Measurements from ENCODE around the gene SLC25A44. TPM values are rescaled to one million over a fixed set of nuclear protein-coding genes. Genes with fewer than 3 reads are reported as not detected.
A peak's percentile ranks its signal among the peaks of the same experiment; 100 is the strongest.
"Not testable (repeated sequence)": the region's sequence is repeated elsewhere in the genome, so short reads cannot be mapped to it uniquely, and the experiment has no call there.

SLC25A44 gene
- total RNA-seq, 1 donor from 2014 or later, result 22.0 TPM

DNA sequence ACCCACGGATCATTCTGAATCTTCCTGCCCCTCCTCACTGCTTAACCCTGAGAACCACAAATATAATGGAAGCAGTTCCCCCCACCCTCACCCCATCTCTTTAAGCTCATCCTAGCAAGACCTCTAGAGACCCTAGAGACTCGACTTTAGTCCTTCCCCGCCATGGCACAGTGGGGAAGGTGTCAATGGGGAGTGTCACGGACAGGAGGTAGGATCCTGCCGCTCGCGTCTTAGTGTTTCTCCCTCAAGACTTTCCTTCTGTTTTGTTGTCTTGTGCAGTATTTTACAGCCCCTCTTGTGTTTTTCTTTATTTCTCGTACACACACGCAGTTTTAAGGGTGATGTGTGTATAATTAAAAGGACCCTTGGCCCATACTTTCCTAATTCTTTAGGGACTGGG lies 18.2 kb downstream of the SLC25A44 start:
- H3K4me3 Mint-ChIP-seq (ENCODE audit: unreplicated experiment), result peak overlapping the region; percentile 95
- H3K27ac Mint-ChIP-seq (ENCODE audit: unreplicated experiment), result peak overlapping the region; percentile 98
- H3K27me3 Mint-ChIP-seq (ENCODE audit: unreplicated experiment), result peaks cover 10% of the 10 kb centered on the region
- TF ChIP-seq, protein P1, sequence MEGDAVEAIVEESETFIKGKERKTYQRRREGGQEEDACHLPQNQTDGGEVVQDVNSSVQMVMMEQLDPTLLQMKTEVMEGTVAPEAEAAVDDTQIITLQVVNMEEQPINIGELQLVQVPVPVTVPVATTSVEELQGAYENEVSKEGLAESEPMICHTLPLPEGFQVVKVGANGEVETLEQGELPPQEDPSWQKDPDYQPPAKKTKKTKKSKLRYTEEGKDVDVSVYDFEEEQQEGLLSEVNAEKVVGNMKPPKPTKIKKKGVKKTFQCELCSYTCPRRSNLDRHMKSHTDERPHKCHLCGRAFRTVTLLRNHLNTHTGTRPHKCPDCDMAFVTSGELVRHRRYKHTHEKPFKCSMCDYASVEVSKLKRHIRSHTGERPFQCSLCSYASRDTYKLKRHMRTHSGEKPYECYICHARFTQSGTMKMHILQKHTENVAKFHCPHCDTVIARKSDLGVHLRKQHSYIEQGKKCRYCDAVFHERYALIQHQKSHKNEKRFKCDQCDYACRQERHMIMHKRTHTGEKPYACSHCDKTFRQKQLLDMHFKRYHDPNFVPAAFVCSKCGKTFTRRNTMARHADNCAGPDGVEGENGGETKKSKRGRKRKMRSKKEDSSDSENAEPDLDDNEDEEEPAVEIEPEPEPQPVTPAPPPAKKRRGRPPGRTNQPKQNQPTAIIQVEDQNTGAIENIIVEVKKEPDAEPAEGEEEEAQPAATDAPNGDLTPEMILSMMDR (IDR thresholded peaks at IDR 0.05; ENCODE audit: unreplicated experiment), result no peak
- peaks cover 9% of the 10 kb centered on the region for H3K4me1 Mint-ChIP-seq (ENCODE audit: unreplicated experiment)
- H3K9me3 Mint-ChIP-seq (ENCODE audit: unreplicated experiment), result no peaks in the 10 kb centered on the region
- DNase-seq (ENCODE audit: low spot score), result no peak
- peaks cover 23% of the 10 kb centered on the region for H3K36me3 Mint-ChIP-seq (ENCODE audit: low read depth, unreplicated experiment)

DNA sequence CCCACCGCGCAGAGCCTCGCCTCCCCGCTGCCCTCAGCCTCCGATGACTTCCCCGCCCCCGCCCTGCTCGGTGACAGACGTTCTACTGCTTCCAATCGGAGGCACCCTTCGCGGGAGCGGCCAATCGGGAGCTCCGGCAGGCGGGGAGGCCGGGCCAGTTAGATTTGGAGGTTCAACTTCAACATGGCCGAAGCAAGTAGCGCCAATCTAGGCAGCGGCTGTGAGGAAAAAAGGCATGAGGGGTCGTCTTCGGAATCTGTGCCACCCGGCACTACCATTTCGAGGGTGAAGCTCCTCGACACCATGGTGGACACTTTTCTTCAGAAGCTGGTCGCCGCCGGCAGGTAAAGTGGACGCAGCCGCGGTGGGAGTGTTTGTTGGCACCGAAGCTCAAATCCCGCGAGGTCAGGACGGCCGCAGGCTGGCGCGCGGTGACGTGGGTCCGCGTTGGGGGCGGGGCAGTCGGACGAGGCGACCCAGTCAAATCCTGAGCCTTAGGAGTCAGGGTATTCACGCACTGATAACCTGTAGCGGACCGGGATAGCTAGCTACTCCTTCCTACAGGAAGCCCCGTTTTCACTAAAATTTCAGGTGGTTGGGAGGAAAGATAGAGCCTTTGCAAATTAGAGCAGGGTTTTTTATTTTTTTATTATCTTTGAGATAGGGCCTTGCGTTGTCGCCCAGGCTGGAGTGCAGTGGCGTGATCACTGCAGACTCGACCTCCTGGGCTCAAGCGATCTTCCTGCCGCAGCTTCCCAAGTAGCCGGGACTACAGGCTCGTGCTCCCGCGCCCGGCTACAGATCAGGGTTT lies 19.1 kb downstream of the SLC25A44 start, which contains the start of gene PMF1:
TSS of gene PMF1 (plus strand) at position 175 of the 811 bp plus-strand sequence. CDS start at position 184, 9 bp downstream.
- peaks cover 9% of the 10 kb centered on the region for H3K4me1 Mint-ChIP-seq (ENCODE audit: unreplicated experiment)
- peaks cover 9% of the 10 kb centered on the region for H3K27me3 Mint-ChIP-seq (ENCODE audit: unreplicated experiment)
- peak; percentile 94 for DNase-seq (ENCODE audit: low spot score)
- TF ChIP-seq, protein P1 (IDR thresholded peaks at IDR 0.05; ENCODE audit: unreplicated experiment), result no peak
- H3K27ac Mint-ChIP-seq (ENCODE audit: unreplicated experiment), result peak within 1 kb of the TSS; percentile 98
- H3K36me3 Mint-ChIP-seq (ENCODE audit: low read depth, unreplicated experiment), result peaks cover 17% of the 10 kb centered on the region
- H3K9me3 Mint-ChIP-seq (ENCODE audit: unreplicated experiment), result no peaks in the 10 kb centered on the region
- peak within 1 kb of the TSS; percentile 95 for H3K4me3 Mint-ChIP-seq (ENCODE audit: unreplicated experiment)

DNA sequence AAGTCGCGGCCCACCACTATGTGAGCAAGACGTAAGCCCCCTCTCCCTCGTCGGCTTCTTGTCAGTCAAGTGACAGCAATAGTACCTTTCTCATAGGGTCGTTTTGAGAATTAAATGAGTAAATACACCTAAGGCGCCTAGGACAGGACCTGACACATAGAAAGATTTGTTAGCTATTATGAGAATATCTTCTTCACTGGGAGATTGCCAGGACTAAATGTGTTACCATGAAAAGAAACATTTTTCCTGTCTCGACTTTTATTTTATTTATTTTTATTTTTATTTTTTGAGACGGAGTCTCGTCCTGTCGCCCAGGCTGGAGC lies 19.7 kb downstream of the SLC25A44 start:
- TF ChIP-seq, protein P1 (IDR thresholded peaks at IDR 0.05; ENCODE audit: unreplicated experiment), result no peak
- peak overlapping the region; percentile 98 for H3K27ac Mint-ChIP-seq (ENCODE audit: unreplicated experiment)
- peaks cover 9% of the 10 kb centered on the region for H3K4me1 Mint-ChIP-seq (ENCODE audit: unreplicated experiment)
- DNase-seq (ENCODE audit: low spot score), result no peak
- H3K9me3 Mint-ChIP-seq (ENCODE audit: unreplicated experiment), result no peaks in the 10 kb centered on the region
- H3K27me3 Mint-ChIP-seq (ENCODE audit: unreplicated experiment), result peaks cover 9% of the 10 kb centered on the region
- H3K4me3 Mint-ChIP-seq (ENCODE audit: unreplicated experiment), result peak overlapping the region; percentile 95
- peaks cover 14% of the 10 kb centered on the region for H3K36me3 Mint-ChIP-seq (ENCODE audit: low read depth, unreplicated experiment)

DNA sequence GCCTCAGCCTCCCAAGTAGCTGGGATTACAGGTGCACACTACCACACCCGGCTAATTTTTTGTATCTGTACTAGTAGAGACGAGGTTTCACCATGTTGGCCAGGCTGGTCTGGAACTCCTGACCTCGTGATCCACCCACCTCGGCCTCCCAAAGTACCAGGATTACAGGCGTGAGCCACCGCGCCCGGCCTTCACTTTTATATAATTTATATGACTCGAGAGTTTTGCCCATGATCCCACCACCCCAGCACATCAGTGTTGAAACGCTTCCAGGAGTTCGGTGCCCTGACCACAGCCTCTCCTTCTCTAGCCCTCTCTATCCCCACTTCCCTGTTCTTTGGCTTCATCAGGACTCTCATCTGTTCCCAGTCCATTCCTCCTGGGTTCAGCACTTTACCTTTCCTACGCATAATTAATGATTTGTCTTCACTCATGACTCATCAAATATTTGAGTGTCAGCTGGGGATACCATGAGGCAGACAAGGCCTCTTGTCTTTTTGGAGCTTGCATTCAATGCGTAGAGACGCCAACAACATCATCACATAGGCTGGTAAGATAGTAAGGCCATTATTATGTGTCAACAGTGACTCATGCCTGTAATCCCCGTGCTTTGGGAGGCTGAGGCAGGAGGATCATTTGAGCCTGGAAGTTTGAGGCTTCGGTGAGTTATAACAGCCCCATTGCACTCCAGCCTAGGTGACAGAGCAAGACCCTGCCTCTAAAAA lies 20.3 kb downstream of the SLC25A44 start:
- Mint-ChIP-seq H3K27me3 (ENCODE audit: unreplicated experiment) (peaks cover 7% of the 10 kb centered on the region), H3K27ac (ENCODE audit: unreplicated experiment) (peak overlapping the region; percentile 62)
- no peak for DNase-seq (ENCODE audit: low spot score)

DNA sequence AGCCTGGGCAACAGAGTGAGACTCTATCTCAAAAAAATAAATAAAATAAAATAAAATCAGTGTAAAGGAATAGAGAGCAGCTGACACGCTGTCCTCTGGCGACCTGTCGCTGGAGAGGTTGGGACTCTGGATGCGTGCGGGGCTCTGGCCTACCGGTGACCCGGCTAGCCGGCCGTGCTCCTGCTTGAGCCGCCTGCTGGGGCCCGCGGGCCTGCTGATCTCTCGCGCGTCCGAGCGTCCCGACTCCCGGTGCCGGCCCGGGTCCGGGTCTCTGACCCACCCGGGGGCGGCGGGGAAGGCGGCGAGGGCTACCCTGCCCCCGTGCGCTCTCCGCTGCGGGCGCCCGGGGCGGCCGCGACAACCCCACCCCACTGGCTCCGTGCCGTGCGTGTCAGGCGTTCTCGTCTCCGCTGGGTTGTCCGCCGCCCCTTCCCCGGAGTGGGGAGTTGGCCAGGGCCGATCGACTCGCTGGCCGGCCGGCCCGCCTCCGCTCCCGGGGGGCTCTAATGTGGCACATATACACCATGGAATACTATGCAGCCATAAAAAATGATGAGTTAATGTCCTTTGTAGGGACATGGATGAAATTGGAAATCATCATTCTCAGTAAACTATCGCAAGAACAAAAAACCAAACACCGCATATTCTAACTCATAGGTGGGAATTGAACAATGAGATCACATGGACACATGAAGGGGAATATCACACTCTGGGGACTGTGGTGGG lies 22.6 kb downstream of the SLC25A44 start:
- H3K4me3 Mint-ChIP-seq (ENCODE audit: unreplicated experiment); DNase-seq (ENCODE audit: low spot score); H3K36me3 Mint-ChIP-seq (ENCODE audit: low read depth, unreplicated experiment); H3K9me3 Mint-ChIP-seq (ENCODE audit: unreplicated experiment); H3K4me1 Mint-ChIP-seq (ENCODE audit: unreplicated experiment); H3K27me3 Mint-ChIP-seq (ENCODE audit: unreplicated experiment); H3K27ac Mint-ChIP-seq (ENCODE audit: unreplicated experiment): not testable (repeated sequence)

More for the DNA sequence above, 20.3 kb downstream of the SLC25A44 start:
- Mint-ChIP-seq H3K9me3 (ENCODE audit: unreplicated experiment) (no peaks in the 10 kb centered on the region), H3K4me3 (ENCODE audit: unreplicated experiment) (peak overlapping the region; percentile 78), H3K36me3 (ENCODE audit: low read depth, unreplicated experiment) (peaks cover 8% of the 10 kb centered on the region), H3K4me1 (ENCODE audit: unreplicated experiment) (peaks cover 9% of the 10 kb centered on the region)
- TF ChIP-seq, protein P1 (IDR thresholded peaks at IDR 0.05; ENCODE audit: unreplicated experiment), result no peak

All from endothelial cell (in vitro differentiated cells).